T-helper 2 cell treated with Interferon-gamma antibody and Interleukin-4, amounts not matched to agents 5 μg/mL and 100 μg/mL, for 36 hours (primary cell): Measurements from ENCODE around the gene ZCCHC3.

Source experiments
- DNase-seq: peaks from one replicate; pipeline ENCODE4 v3.0.0; 2021; ENCODE audit warnings: low spot score
- H3K27ac Mint-ChIP-seq: one replicate; pipeline ENCODE4 v1.8.0; 2021; ENCODE audit warnings: mild to moderate bottlenecking, mixed read lengths
- H3K27me3 Mint-ChIP-seq: one replicate; pipeline ENCODE4 v1.8.0; 2021; ENCODE audit warnings: low read depth, mixed read lengths
- H3K36me3 Mint-ChIP-seq: one replicate; pipeline ENCODE4 v1.8.0; 2021; ENCODE audit warnings: low read depth, mixed read lengths
- H3K4me1 Mint-ChIP-seq: one replicate; pipeline ENCODE4 v1.8.0; 2021; ENCODE audit warnings: low read depth, mixed read lengths
- H3K4me3 Mint-ChIP-seq: one replicate; pipeline ENCODE4 v1.8.0; 2022; ENCODE audit warnings: mild to moderate bottlenecking, moderate library complexity, mixed read lengths
- H3K9me3 Mint-ChIP-seq: one replicate; pipeline ENCODE4 v1.8.0; 2021; ENCODE audit warnings: mixed read lengths

ZCCHC3 gene

DNA sequence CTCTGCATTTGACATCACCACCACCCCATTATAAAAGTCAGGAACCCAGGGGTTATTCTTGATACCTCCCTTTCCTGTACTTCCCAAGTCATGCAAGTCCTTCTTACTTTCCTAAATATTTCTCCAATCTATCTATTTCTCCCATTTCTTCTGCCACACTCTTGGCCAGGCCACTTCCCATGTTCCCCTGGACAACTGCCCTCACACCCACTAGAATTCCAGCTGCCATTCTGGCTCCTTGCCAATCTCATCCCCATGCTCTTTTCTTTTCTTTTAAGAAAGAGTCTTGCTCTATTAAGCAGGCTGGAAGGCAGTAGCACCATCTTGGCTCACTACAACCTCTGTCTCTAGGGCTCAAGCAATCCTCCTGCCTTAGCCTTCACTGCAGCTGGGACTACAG is 24.7 kb upstream of the ZCCHC3 start:
- Mint-ChIP-seq H3K4me1 (no peaks in the 10 kb centered on the region), H3K27ac (no peak overlapping the region), H3K27me3 (peaks cover 4% of the 10 kb centered on the region), H3K4me3 (no peak overlapping the region), H3K36me3 (peaks cover 4% of the 10 kb centered on the region), H3K9me3 (no peaks in the 10 kb centered on the region)
- no peak for DNase-seq

DNA sequence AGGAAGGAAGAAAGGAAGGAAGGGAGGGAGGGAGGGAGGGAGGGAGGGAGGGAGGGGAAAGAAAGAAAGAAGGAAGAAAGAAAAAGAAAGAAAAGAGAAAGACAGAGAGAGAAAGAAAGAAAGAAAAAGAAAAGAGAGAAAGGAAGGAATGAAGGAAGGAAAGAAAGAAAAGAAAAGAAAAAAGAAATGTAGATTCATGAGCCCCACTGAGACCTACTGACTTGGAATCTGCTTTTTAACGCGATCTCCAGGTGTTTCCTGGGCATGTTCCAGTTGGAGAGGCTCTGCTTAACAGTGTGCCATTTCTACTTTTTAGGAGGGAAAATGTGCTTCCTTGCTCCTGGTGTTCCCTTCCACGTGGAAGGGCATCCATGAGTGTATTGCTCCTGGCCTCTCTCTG is 23.5 kb upstream of the ZCCHC3 start:
- Mint-ChIP-seq H3K9me3 (no peaks in the 10 kb centered on the region), H3K36me3 (peaks cover 9% of the 10 kb centered on the region), H3K4me1 (no peaks in the 10 kb centered on the region), H3K27me3 (no peaks in the 10 kb centered on the region), H3K27ac (no peak overlapping the region), H3K4me3 (no peak overlapping the region)
- DNase-seq = no peak

DNA sequence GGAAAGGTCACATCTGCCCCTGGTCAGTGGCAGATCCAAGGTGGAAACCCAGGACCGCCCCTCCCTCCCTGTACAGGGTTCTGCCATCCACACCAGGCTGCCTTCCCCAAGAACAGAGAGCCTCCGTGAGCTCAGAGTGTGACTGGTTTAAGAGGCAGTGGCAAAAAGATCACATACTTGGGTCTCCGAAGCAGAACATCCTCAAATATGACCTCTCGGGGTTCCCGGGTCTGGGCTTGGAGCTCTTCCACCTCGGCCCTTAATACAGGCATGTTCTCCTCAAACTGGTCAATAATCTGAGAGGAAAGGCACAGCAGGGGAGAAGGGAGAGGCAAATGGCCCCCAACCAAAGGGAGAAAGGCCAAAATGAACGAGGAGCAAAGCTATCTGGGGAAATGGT is 21.6 kb upstream of the ZCCHC3 start:
- H3K9me3 Mint-ChIP-seq = no peaks in the 10 kb centered on the region
- no peaks in the 10 kb centered on the region for H3K27me3 Mint-ChIP-seq
- H3K36me3 Mint-ChIP-seq = peaks cover 9% of the 10 kb centered on the region
- no peaks in the 10 kb centered on the region for H3K4me1 Mint-ChIP-seq
- no peak overlapping the region for H3K4me3 Mint-ChIP-seq
- no peak overlapping the region for H3K27ac Mint-ChIP-seq
- no peak for DNase-seq

DNA sequence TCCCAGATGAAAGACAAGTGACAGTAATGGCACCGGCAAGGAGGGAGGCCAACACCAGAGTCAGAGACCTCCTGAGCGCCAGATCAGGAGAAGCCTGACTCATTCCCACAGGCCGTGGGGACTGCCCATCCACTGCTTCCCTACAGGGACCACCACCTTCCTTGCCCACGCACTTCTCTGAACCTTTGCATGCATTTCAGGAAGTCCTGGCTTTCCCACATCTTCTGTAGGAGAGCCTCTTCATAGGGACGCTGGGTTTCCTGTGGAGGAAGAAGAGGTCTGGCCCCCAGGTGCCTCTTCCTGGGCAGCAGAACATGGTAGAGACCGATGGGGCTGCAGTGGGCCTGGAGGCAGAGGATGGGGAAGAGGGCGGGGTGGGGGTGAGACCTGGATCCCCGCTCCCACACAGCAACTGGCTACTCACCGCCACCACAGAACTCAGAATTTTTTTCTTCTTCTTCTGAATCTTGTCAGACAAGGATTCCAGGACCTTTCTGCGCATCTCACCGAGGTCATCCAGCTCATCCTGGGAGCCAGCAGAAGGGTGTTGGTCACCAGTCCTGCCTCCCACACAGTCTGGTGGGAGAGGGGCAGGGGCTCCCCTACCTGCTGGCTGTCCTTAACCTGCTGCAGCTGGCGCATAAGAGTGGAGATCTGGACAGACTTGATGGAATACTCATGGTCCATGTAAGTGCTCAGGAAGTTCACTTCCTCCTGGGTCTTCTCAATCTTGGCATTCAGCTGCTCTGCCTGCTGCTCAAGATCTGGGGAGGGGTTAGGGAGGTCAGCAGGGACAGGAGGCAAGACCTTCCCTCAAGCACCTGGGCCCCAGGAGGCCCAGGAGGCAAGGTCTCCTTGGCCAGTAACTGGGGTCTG is 20.5 kb upstream of the ZCCHC3 start:
- Mint-ChIP-seq H3K27me3 (no peaks in the 10 kb centered on the region), H3K36me3 (peaks cover 9% of the 10 kb centered on the region), H3K4me1 (no peaks in the 10 kb centered on the region), H3K4me3 (no peak overlapping the region), H3K9me3 (no peaks in the 10 kb centered on the region), H3K27ac (no peak overlapping the region)
- DNase-seq = no peak

DNA sequence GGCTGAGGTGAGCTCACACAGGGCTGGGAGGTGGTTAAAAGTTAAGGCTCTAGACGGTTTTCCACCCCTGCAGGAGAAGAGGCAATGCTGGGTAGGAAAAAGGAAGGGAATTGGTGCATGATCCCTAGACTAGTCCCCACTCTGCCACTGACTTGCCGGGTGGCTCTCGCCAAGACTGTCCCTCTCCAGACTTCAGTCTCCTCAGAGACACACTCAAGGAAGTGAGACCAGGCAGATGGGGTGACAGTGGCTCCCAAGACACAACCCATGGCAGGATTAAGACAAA is 19.9 kb upstream of the ZCCHC3 start:
- no peak overlapping the region for H3K4me3 Mint-ChIP-seq
- no peaks in the 10 kb centered on the region for H3K27me3 Mint-ChIP-seq
- H3K36me3 Mint-ChIP-seq = peaks cover 9% of the 10 kb centered on the region
- H3K27ac Mint-ChIP-seq = no peak overlapping the region
- no peak for DNase-seq
- no peaks in the 10 kb centered on the region for H3K4me1 Mint-ChIP-seq
- H3K9me3 Mint-ChIP-seq = no peaks in the 10 kb centered on the region

DNA sequence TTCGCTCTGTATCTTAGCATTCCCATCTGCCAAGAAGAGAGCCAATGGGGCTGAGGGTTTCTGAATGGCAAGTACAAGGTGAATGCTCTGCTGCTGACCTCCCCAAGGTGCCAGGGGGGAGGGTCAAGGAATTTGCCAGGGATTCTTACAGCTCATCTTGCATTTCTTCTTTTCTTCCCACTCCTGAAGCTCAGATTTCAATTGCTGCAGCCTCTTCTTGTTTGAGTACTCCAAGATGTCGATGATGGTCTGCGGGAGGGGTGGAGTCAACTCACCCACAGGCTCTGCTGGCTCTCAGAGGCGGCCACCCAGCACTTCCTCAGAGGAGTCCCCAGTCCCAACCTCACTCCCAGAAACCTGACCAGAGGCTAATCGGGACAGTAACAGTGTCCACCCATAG is 19.2 kb upstream of the ZCCHC3 start:
- Mint-ChIP-seq H3K36me3 (peaks cover 9% of the 10 kb centered on the region), H3K27ac (no peak overlapping the region), H3K9me3 (no peaks in the 10 kb centered on the region), H3K4me3 (no peak overlapping the region), H3K4me1 (no peaks in the 10 kb centered on the region), H3K27me3 (no peaks in the 10 kb centered on the region)
- no peak for DNase-seq

DNA sequence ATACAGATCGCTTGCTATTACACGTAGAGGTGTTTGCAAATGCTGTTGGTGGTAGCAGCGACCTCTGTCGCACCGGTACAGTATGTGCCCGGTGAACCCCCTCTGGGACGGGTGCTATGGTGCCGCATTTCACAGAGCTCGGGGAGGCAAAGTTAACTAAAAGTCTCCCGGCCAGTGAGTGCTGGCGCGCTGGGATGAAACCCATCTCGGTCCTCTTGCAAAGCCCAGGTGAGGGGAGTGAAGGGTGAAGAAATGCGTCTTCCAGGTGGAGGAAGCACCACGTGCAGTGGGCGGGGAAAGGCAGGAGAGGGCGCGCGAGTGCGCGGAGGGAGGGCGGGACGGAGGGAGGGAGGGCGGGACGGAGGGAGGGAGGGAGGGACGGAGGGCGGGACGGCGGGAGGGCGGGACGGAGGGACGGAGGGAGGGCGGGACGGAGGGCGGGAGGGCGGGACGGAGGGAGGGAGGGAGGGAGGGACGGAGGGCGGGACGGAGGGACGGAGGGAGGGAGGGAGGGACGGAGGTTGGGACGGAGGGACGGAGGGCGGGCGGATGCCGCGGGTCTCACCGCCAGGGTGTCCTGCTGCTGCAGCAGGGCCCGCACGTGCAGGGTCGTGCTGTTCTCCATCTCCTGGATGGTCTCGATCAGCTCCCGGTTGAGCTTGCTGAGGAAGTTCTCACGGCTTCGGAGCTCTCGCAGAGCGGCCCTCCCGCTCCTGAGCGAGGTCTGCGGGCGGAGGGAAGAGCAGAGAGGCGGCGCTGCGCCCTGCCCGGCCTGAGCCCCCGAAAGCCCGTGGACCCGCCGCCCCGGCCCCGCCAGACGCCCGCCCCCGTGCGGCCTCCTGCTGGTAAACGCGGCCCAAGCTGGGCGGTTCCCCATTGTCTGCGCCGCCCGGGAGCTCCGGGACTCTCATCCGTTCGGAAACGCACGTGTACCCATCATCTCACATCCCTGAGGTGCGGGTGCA is 18.5 kb upstream of the ZCCHC3 start:
- Mint-ChIP-seq H3K9me3 (no peaks in the 10 kb centered on the region), H3K27me3 (no peaks in the 10 kb centered on the region), H3K27ac (no peak overlapping the region), H3K4me1 (no peaks in the 10 kb centered on the region), H3K4me3 (no peak overlapping the region), H3K36me3 (peaks cover 9% of the 10 kb centered on the region)
- DNase-seq = no peak

DNA sequence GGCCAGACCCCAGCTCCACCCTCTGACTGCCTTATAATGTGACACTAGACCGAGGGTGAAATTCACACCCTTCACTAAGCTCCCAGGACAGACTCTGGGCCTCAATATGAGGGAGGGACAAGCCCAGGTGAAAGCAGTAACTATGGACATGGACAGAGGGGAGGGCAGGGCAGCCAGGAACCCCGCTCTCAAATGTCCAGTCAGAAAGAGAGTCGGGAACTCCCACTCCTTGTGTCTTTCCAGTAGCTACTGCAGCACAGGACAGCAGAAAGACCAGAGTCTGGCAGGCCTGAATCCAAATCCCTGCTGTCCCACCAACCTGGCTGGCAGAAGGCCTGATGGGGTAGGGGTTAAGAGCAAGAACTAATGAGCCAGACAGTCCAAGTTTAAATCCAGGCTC is 13.2 kb upstream of the ZCCHC3 start:
- H3K27me3 Mint-ChIP-seq = no peaks in the 10 kb centered on the region
- no peaks in the 10 kb centered on the region for H3K9me3 Mint-ChIP-seq

DNA sequence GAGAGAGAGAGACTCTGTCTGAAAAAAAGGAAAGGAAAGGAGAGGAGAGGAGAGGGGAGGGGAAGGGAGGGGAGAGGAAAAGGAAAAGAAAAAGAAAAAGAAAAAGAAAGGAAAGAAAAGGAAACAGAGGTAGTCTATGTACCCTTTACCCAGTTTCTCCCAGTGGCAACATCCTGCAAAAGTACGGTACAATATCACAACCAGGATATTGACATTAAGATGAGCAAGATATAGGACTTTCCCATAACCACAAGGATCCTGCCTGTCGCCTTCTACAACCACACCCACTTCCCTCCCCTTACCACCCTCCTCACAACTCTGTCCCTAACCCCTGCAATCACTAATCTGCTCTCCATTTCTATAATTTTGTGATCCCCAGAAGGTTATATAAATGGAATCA is 10.9 kb upstream of the ZCCHC3 start:
- Mint-ChIP-seq H3K36me3 (peaks cover 6% of the 10 kb centered on the region), H3K27me3 (no peaks in the 10 kb centered on the region), H3K4me1 (peaks cover 19% of the 10 kb centered on the region), H3K27ac (no peak overlapping the region), H3K4me3 (no peak overlapping the region), H3K9me3 (no peaks in the 10 kb centered on the region)
- DNase-seq = no peak

More for the DNA sequence above, 13.2 kb upstream of the ZCCHC3 start:
- H3K36me3 Mint-ChIP-seq = peaks cover 5% of the 10 kb centered on the region
- H3K27ac Mint-ChIP-seq = no peak overlapping the region
- H3K4me1 Mint-ChIP-seq = peaks cover 13% of the 10 kb centered on the region
- no peak overlapping the region for H3K4me3 Mint-ChIP-seq
- DNase-seq = no peak

DNA sequence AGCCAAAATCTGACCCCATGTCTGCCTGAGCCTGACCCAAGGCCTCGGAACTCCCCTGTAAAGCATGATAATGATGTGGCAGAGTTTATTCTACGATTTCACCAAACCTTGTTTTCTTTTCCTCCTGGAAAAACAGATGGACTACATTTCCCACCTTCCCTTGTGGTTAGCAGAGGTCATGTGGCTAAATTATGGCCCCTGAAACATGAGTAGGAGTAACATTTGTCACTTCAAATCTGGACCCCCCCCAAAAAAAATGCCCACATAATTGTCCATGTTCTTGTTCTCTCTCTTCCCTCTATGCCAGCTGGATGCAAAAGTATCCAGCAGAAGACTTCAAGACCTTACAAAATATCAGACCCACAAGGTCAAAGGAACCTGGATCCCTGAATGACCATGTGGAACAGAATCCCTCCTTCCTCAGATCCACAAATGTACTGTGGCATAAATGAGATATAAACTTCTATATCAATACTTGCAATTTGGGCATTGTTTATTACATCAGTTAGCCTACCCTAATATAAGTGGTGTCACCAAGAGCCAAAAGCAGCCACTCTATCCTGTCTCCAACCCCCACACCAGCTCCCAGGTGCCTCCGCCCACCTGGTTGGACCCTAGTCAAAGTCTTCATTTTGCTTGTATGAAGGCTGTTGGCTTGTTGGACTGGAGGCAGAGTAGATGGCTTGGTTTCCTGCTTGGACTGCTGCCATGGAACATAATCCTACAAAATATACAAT is 8.2 kb upstream of the ZCCHC3 start:
- peaks cover 6% of the 10 kb centered on the region for H3K36me3 Mint-ChIP-seq
- no peaks in the 10 kb centered on the region for H3K9me3 Mint-ChIP-seq
- DNase-seq = no peak
- no peaks in the 10 kb centered on the region for H3K27me3 Mint-ChIP-seq
- H3K4me3 Mint-ChIP-seq = no peak overlapping the region
- no peak overlapping the region for H3K27ac Mint-ChIP-seq
- peaks cover 19% of the 10 kb centered on the region for H3K4me1 Mint-ChIP-seq

DNA sequence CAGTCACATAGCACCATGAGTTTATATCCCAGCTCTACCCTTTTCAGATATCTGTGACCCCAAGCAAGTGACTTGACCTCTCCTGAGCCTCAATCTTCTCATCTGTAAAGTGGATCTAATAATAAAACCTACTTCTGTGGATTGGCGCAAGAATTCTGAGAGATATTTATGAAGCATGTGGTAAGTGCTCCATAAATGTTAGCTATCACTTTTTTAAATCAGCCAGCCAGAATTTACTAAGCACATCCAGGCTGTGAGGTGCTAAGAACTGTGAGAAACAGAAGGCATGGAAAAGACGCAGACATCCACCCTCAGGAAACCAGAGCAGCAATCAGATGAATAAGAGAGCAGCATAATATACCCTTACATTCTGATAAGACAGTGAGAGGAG is 7.7 kb upstream of the ZCCHC3 start:
- no peak for DNase-seq
- H3K27me3 Mint-ChIP-seq = no peaks in the 10 kb centered on the region
- peaks cover 6% of the 10 kb centered on the region for H3K36me3 Mint-ChIP-seq
- no peak overlapping the region for H3K27ac Mint-ChIP-seq
- no peak overlapping the region for H3K4me3 Mint-ChIP-seq
- peaks cover 19% of the 10 kb centered on the region for H3K4me1 Mint-ChIP-seq
- no peaks in the 10 kb centered on the region for H3K9me3 Mint-ChIP-seq

DNA sequence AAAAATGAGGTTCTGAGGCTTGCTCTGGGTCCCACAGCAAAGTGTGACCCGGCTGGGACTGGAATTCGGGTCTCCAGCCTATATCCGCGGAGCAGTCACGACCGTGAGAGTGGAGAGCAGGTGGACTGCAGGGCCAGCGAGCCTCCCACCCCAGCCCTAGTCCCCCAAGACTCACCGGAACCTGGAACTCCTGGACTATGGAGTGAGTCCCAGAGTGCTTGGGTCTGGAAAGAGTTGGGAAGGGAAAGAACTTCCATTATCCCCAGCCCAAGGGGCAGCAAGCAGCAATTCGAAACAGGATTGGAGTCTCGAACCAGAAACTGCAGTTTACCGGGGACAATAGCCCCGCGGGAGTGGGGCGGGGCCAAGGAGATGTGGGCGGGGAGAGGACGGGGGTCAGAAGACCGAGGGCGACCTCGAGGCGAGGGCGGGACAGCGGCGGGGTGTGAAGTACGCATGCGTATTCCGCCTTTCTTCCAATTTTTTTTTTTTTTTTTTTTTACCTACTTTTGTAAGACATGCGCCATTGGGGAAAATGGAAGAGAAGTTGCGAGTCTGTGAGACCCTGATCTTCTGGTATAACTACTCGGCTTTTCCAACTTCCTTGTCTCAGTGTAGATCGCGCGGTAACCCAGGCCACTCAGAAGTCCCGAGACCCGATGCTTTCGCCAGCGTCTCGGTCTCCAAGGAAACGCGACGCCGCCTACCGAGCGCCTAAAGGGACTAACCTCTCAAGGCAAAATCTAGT is 7.1 kb upstream of the ZCCHC3 start, which contains the start of gene C20orf96:
Gene C20orf96 (minus strand): TSS at position 667 of the 748 bp plus-strand sequence. CDS start 140 bp downstream, at position 527.
- Mint-ChIP-seq H3K27me3 (no peaks in the 10 kb centered on the region), H3K9me3 (no peaks in the 10 kb centered on the region), H3K36me3 (peaks cover 6% of the 10 kb centered on the region), H3K27ac (no peak within 1 kb of the TSS), H3K4me1 (peaks cover 19% of the 10 kb centered on the region), H3K4me3 (no peak within 1 kb of the TSS)
- DNase-seq = peak; percentile 84

DNA sequence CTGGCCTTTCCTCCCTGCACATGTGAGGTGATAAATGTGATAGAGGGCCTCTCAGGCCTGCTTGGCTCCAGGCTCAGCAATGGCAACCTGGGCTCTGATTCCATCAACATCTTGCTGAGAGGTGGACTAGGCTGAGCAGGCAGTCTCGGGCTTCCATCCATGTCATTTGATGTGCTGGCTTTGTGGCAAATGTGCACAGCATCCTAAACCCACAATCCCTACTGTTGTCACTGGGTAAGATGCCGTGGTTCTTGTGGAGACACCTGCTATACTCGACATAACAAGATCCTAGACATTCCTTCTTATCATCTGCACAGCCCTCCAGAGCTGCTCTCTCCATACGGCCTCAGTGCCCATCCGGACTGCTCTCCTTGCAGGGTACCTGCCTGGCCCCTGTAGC is 2.8 kb upstream of the ZCCHC3 start:
- DNase-seq = no peak

More for the DNA sequence above, 2.8 kb upstream of the ZCCHC3 start:
- Mint-ChIP-seq H3K4me1 (peaks cover 21% of the 10 kb centered on the region), H3K27me3 (peaks cover 2% of the 10 kb centered on the region), H3K4me3 (no peak overlapping the region), H3K9me3 (no peaks in the 10 kb centered on the region), H3K27ac (no peak overlapping the region), H3K36me3 (peaks cover 19% of the 10 kb centered on the region)
